Right atrium auricular region (tissue), 2 donors: Measurements from ENCODE around the gene NKX1-2. TPM values are rescaled to one million over a fixed set of nuclear protein-coding genes. Genes with fewer than 3 reads are reported as not detected.
A peak's percentile ranks its signal among the peaks of the same experiment; 100 is the strongest.

Experiments used
- DNase-seq: peaks from one replicate; pipeline ENCODE4 v3.0.0-alpha.2; 2019; ENCODE audit warnings: low spot score
- H3K27ac ChIP-seq, 2 donors: fragments of 200-600 bp; sonication (generic); 1 replicate in 1 of 2; 2 replicates in 1 of 2; pipeline ENCODE4 v1.5.1; 2016 to 2019
- H3K27me3 ChIP-seq, 2 donors: fragments of 200-600 bp; sonication (generic); one replicate each; pipeline versions ENCODE4 v1.5.1 to v1.6.0; 2017 to 2019
- H3K36me3 ChIP-seq: fragments of 200-600 bp; sonication (generic); one replicate; pipeline ENCODE4 v1.5.1; 2016
- H3K4me1 ChIP-seq, 2 donors: fragments of 200-600 bp; sonication (generic); one replicate each; pipeline versions ENCODE4 v1.5.1 to v1.6.0; 2017 to 2019
- H3K4me3 ChIP-seq, 2 donors: fragments of 200-600 bp; sonication (generic); 1 replicate in 1 of 2; 2 replicates in 1 of 2; pipeline ENCODE4 v1.5.1; 2017 to 2019; ENCODE audit warnings: mild to moderate bottlenecking in 1 of 2, moderate library complexity in 1 of 2
- H3K9me3 ChIP-seq, 2 donors: fragments of 200-600 bp; sonication (generic); one replicate each; pipeline ENCODE4 v1.5.1; 2019
- total RNA-seq, 2 donors: library from RNA; depleted of rRNA; stranded (reverse); fragments of >200 nt; gene quantifications; one replicate each; pipeline ENCODE4 v1.1.0, GENCODE V29; 2016
- TF ChIP-seq, protein P1 (sequence below), 2 donors: fragments of 200-600 bp; sonication (generic); IDR thresholded peaks; one replicate each; pipeline ENCODE4 v1.5.1; 2019; ENCODE audit warnings: antibody characterized with exemption in 2 of 2

The NKX1-2 gene
- total RNA-seq, 2 donors from 2014 or later = not detected

DNA sequence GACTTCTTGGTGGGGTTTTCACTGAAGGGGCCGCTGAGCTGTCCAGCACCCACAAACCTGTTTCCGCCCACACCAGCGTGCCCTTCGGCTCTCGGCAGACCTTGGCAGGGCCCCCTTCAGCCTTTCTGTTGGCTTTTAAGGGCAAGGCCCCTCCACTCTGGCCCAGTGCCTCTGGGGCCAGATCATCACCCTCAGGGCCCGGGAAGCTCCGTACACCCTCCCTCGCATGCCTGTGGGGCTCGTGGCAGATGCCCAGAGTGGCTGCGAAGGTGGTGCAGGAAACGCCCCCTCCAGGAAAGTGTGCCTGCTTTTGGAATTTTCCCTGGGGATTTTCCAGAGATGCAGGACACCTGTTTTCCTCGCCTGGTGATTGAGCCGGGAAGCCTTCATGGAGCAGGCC, 18.8 kb upstream of the NKX1-2 start:
- Histone ChIP-seq H3K9me3 (no peaks in the 10 kb centered on the region), H3K4me3 (no peak overlapping the region), H3K27ac (no peak overlapping the region), H3K36me3 (no peaks in the 10 kb centered on the region), H3K4me1 (peaks cover 0 to 19% of the 10 kb centered on the region in 2 donors), H3K27me3 (no peaks in the 10 kb centered on the region)
- TF ChIP-seq, protein P1, sequence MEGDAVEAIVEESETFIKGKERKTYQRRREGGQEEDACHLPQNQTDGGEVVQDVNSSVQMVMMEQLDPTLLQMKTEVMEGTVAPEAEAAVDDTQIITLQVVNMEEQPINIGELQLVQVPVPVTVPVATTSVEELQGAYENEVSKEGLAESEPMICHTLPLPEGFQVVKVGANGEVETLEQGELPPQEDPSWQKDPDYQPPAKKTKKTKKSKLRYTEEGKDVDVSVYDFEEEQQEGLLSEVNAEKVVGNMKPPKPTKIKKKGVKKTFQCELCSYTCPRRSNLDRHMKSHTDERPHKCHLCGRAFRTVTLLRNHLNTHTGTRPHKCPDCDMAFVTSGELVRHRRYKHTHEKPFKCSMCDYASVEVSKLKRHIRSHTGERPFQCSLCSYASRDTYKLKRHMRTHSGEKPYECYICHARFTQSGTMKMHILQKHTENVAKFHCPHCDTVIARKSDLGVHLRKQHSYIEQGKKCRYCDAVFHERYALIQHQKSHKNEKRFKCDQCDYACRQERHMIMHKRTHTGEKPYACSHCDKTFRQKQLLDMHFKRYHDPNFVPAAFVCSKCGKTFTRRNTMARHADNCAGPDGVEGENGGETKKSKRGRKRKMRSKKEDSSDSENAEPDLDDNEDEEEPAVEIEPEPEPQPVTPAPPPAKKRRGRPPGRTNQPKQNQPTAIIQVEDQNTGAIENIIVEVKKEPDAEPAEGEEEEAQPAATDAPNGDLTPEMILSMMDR (IDR thresholded peaks at IDR 0.05) = no peak
- DNase-seq = no peak

DNA sequence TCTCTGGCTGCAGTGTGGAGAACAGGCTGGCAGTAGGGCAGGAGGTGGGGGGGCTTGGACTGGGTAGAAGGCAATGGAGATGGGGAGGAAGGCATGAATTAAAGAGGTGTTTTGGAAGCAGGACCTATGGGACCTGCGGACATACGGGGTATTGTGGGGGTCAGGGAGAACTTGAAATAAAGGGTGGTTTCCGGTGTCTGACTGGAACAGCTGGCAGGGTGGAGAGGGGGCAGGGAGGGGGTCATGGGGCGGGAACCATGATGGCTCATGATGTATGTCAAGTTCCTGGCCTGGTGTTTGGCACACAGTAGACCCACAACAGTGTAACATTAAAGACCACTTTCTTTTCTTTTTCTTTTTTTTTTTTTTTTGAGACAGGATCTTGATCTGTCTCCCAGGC, 17.3 kb upstream of the NKX1-2 start:
- H3K9me3 ChIP-seq = no peaks in the 10 kb centered on the region
- no peaks in the 10 kb centered on the region for H3K36me3 ChIP-seq
- H3K4me3 ChIP-seq = no peak overlapping the region
- H3K27ac ChIP-seq = no peak overlapping the region
- DNase-seq = no peak
- TF ChIP-seq, protein P1 (IDR thresholded peaks at IDR 0.05) = no peak
- H3K27me3 ChIP-seq = no peaks in the 10 kb centered on the region
- peaks cover 0 to 24% of the 10 kb centered on the region in 2 donors for H3K4me1 ChIP-seq

DNA sequence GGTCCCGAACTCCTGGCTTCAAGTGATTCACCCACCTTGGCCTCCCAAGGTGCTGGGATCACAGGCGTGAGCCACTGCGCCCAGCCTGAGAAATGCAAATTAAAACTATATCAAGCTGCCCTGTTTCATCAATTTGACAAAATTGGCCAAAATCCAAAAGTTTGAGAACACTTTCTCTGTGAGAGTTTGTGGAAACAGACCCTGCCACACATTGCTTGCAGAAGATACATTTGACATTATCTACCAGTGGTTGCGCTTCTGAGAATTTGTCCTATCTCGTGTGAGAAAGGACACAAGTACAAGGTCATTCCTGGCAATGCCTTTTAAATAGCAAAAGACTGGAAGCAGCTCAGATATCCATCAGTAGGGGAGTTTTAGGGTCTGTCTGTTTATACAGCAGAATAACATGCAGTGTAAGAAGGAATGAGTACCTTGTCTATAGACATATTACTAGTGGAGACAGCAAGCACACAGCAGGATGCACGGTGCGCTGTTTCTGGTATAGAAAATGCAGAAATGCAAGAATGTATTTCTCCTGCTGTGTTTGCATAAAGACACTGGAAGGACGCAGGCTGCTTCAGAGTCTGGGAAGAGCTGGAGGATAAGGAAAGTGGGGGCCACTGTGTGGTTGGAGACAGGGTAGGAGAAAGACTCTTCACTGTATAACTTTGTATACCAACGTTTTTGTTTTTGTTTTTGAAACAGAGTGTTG, 16.1 kb upstream of the NKX1-2 start:
- H3K4me3 ChIP-seq = no peak overlapping the region
- no peaks in the 10 kb centered on the region for H3K9me3 ChIP-seq
- H3K27me3 ChIP-seq = no peaks in the 10 kb centered on the region
- DNase-seq = no peak
- H3K4me1 ChIP-seq = peaks cover 0 to 29% of the 10 kb centered on the region in 2 donors
- TF ChIP-seq, protein P1 (IDR thresholded peaks at IDR 0.05) = no peak
- no peaks in the 10 kb centered on the region for H3K36me3 ChIP-seq
- peak overlapping the region in 1 of 2 donors; percentile 23 for H3K27ac ChIP-seq

GRCh38 chr10:124465003-124465776, 15.4 kb upstream of the NKX1-2 start:
- DNase-seq = no peak
- Histone ChIP-seq H3K4me1 (peaks cover 0 to 29% of the 10 kb centered on the region in 2 donors), H3K9me3 (no peaks in the 10 kb centered on the region), H3K4me3 (no peak overlapping the region), H3K36me3 (no peaks in the 10 kb centered on the region), H3K27ac (peak overlapping the region in 1 of 2 donors; percentile 23), H3K27me3 (no peaks in the 10 kb centered on the region)
- TF ChIP-seq, protein P1 (IDR thresholded peaks at IDR 0.05) = no peak

DNA sequence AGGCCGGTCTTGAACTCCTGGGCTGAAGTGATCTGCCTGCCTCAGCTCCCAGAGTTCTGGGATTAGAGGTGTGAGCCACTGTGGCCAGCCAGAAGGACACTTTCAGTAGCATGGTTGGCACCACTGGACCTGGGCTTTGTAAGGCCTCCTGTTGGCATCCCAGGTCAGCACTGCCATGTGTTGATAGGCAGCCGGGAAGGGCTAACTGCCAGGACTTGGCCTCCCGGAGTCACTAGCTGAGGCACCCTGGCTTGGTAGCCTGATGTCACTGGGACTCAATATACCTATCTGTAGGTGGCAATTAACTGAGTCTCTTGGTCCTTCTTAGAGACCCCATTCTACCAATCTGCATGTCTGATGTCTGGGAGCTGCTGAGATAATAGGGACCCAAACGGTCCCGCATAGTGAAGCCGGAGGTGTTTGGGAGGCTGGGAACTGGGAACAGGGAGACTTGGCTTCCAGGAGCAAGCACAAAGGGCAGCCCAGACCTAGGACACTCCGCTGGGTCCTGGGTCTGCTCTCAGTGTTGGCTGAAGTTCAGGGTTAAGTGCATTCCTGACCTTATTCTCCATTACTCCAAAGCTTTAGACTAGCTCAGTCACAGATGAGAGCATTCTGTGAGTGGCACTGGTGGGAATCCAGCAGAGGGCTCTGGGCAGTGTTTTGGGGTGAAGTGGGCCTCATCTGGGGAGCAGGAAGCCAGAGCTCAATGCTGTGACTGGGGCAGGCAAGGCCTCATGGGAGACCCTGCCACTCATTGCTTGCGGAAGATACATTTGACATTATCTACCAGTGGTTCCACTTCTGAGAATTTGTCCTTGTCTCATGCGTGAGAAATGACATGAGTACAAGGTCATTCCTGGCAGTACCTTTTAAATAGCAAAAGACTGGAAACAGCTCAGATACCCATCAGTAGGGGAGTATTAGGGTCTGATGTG, 14.5 kb upstream of the NKX1-2 start:
- Histone ChIP-seq H3K9me3 (no peaks in the 10 kb centered on the region), H3K36me3 (no peaks in the 10 kb centered on the region), H3K4me1 (peaks cover 0 to 29% of the 10 kb centered on the region in 2 donors), H3K27ac (peak overlapping the region; percentile 33 to 39), H3K27me3 (no peaks in the 10 kb centered on the region), H3K4me3 (no peak overlapping the region)
- no peak for DNase-seq
- TF ChIP-seq, protein P1 (IDR thresholded peaks at IDR 0.05) = no peak
